22Rv1 (cell line): ENCODE measurements around the gene E2F6.

Source experiments
- H3K27ac ChIP-seq: fragments of 450-650 bp; 2 replicates; pipeline ENCODE4 v1.5.1; 2017
- ZFX ChIP-seq: fragments of 450-650 bp; IDR thresholded peaks from 2 replicates; pipeline ENCODE4 v1.6.1; 2017; ENCODE audit warnings: antibody characterized with exemption, borderline replicate concordance
- TF ChIP-seq, protein P1 (sequence below): fragments of 450-650 bp; IDR thresholded peaks from 2 replicates; pipeline ENCODE4 v1.5.1; 2017; ENCODE audit warnings: mild to moderate bottlenecking

Gene E2F6

DNA sequence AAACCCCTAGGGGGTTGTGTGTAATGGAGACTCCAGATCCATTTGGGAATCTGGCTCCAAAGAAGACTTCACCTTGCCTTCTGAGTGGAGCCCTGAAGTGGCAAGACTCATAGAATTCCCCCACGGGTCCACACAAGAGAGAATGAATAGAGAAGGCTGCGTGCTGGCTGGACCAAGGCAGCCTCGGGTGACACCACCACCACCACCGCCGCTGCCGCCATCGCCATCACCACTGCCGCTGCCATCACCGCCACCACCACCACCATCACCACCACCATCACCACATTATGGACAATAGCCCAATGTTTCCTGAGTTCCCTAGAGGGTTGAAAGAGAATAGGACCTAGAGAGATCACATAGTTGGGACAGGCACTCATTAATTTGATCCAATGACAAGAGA lies 63.5 kb downstream of the E2F6 start:
- no peak overlapping the region for H3K27ac ChIP-seq
- no peak for TF ChIP-seq ZFX
- TF ChIP-seq, protein P1, sequence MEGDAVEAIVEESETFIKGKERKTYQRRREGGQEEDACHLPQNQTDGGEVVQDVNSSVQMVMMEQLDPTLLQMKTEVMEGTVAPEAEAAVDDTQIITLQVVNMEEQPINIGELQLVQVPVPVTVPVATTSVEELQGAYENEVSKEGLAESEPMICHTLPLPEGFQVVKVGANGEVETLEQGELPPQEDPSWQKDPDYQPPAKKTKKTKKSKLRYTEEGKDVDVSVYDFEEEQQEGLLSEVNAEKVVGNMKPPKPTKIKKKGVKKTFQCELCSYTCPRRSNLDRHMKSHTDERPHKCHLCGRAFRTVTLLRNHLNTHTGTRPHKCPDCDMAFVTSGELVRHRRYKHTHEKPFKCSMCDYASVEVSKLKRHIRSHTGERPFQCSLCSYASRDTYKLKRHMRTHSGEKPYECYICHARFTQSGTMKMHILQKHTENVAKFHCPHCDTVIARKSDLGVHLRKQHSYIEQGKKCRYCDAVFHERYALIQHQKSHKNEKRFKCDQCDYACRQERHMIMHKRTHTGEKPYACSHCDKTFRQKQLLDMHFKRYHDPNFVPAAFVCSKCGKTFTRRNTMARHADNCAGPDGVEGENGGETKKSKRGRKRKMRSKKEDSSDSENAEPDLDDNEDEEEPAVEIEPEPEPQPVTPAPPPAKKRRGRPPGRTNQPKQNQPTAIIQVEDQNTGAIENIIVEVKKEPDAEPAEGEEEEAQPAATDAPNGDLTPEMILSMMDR: no peak

DNA sequence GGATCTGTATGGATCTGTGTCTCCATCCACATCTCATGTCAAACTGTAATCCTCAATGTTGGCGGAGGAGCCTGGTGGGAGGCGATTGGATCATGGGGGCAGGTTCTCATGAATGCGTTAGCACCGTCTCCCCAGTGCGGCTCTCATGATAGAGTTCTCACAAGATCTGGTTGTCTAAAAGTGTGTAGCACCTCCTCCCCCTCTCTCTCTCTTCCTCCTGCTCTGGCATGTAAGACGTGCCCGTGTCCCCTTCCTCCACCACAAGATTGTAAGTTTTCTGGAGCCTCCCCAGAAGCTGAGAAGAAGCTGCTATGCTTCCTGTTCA lies 66.6 kb downstream of the E2F6 start:
- TF ChIP-seq, protein P1: no peak
- no peak overlapping the region for H3K27ac ChIP-seq

DNA sequence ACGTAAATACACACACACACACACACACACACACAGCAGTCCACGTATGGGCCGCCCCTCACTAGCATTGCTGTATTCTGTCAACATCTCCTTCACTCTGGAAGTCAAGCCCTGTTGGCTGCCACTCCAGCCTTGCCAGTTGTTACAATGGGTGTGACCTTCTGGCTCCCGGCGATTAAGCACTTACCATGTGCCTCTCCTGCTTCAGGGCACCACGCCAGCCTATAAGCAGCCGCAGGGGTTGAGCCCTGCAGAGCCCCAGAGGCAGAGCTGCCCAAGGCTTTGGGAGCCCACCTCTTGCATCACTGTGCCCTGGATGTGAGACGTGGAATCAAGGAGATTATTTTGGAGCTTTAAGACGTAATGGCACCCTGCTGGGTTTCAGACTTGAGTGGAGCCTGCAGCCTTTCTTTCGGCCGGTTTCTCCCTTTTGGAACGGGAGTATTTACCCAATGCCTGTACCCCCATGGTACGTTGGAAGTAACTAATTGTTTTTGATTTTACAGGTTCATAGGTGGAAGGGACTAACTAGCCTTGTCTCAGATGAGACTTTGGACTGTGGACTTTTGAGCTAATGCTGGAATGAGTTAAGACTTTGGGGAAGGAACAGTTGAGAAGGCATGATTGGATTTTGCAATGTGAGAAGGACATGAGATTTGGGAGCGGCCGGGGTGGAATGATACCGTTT lies 67.1 kb downstream of the E2F6 start:
- TF ChIP-seq ZFX: no peak
- TF ChIP-seq, protein P1: no peak

DNA sequence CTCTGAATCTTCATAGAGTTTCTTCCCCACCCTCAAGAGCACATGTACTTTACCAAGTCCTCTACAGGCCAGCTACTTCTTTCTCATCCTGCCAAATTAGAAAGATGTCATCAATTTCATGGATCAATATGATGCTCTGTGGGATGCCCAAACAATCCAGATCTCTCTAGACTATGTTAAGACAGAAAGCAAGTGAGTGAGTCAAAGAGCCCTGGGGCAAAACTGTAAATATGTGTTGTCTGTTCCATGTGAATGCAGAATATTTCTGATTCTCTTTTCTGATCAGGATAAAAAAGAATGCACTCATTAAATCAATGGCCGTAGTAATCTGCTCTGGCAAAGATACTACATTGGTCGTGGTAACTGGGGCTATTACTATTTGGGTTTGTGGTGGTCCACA lies 68.4 kb downstream of the E2F6 start:
- H3K27ac ChIP-seq: no peak overlapping the region
- TF ChIP-seq, protein P1: no peak
- TF ChIP-seq ZFX: no peak

More for the DNA sequence above, 67.1 kb downstream of the E2F6 start:
- no peak overlapping the region for H3K27ac ChIP-seq

DNA sequence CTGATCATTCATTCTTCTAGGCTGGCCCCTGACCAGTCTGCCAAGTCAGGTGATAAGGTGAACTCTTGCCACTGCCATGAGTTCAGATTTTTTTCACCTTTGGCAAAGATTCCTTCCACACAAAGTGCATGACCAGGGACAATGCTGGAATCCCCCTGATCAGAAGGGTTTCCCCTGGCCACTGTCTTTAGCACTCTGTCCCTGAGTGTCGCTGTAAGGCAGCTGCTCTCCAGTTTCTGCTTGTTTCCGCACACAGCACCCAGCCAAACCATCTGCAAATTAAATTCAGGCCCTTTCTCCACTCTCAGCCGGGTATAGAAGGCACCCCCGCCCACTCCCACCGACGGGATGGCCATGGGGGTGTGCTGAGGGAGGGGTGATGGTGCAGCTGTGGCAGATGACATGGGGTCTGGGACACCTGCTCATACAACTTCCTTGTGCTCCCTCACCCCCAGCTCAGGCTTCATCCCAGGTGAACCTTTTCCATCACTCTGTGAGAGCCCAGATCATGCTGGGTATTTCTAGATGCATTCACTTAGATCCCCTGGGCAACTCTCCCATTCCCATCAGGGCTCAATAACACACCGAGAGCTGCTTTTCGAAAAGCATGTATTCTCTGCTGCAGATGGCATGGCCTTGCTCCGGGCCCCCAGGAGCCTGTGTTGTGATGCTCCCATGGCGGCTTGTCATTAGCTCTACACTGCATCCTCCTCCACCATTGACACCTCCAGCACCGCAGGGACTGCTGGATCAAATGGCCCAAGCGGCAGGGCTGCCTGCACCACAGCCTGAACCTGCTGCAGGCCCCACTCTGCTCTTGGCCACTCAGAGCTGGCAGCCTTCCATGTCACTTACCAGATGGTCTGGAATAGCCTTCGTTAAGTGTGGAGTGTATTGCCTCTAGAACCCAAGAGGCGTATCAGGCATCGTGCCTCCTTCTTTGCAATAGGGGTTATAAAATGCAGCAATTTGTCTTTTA lies 69.2 kb downstream of the E2F6 start:
- H3K27ac ChIP-seq: no peak overlapping the region
- TF ChIP-seq, protein P1: no peak
- no peak for TF ChIP-seq ZFX

DNA sequence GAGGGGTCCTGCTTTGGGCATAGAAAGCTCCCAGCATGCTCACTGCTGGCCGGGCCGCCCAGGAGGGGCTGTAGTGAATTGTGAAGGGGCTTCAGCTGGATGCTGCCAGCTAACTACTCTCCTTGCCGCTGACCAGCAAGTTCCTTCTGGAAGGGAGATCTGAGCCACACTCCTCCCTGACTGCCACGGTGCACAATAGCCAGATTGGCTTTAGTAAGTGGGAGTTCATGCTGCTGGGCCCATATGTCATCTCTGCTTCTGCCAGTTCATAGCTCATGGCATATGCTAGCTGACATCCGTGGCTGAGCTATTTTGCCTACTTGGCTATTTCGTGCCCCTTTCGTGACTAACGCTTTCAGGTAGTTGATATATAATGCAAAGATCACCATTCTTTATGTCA lies 69.9 kb downstream of the E2F6 start:
- TF ChIP-seq, protein P1: no peak
- TF ChIP-seq ZFX: no peak
- H3K27ac ChIP-seq: no peak overlapping the region

DNA sequence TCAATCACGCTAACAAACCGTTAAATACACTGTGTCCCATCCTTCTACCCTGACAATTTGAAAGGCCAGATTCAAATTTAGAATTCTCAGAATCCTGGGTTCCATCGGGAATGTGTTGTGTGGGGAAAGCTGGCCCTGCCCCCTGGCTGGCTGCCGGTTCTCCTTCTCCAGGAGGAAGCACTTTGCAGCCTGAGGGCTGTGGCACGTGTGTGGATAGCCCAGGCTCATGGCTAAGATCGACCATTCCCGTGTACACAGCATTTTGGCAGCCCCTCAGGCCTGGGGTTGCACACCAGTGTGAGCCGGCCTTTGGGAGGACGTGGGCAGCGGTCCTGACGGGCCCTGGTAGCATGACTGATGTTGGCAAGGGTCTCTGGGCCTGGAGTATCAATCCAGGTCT lies 70.6 kb downstream of the E2F6 start:
- TF ChIP-seq, protein P1: no peak
- no peak for TF ChIP-seq ZFX

More for the DNA sequence above, 70.6 kb downstream of the E2F6 start:
- H3K27ac ChIP-seq: no peak overlapping the region
